Pancreas (tissue), 10 donors: ENCODE measurements around the gene MALRD1. TPM values are rescaled to one million over a fixed set of nuclear protein-coding genes. Genes with fewer than 3 reads are reported as not detected.

ENCODE experiments used
- ATAC-seq, 4 donors: fragments of 200-7000 bp; cut with Tn5 transposase; one replicate each; pipeline versions ENCODE4 v1.8.0 to v1.9.1; 2020; ENCODE audit warnings: mild to moderate bottlenecking in 4 of 4, moderate library complexity in 4 of 4
- DNase-seq, 6 donors: peaks; one replicate each; pipeline ENCODE4 v3.0.0-alpha.2; 2020
- FAIRE-seq: peaks from 2 replicates; lab custom pipeline; 2012; peaks lifted over from hg19 to GRCh38; lab: Jason Lieb, UNC
- H3K27ac ChIP-seq, 4 donors: fragments of 200-600 bp; sonication (generic); 1 replicate in 3 of 4; 2 replicates in 1 of 4; pipeline versions ENCODE4 v1.5.0 to v1.8.0; 2020
- H3K27me3 ChIP-seq, 4 donors: fragments of 200-600 bp; one replicate each; pipeline ENCODE4 v1.8.0; 2021
- H3K36me3 ChIP-seq, 3 donors: fragments of 200-600 bp; sonication (generic) in 1 of 3; one replicate each; pipeline versions ENCODE4 v1.5.0 to v1.8.0; 2020 to 2021
- H3K4me1 ChIP-seq, 3 donors: fragments of 200-600 bp; one replicate each; pipeline ENCODE4 v1.8.0; 2021
- H3K4me3 ChIP-seq, 4 donors: fragments of 200-600 bp; sonication (generic) in 2 of 4; one replicate each; pipeline versions ENCODE4 v1.5.0 to v1.8.0; 2020 to 2021
- H3K9me3 ChIP-seq, 4 donors: fragments of 200-600 bp; one replicate each; pipeline ENCODE4 v1.8.0; 2021
- CTCF ChIP-seq, 4 donors: fragments of 200-600 bp; sonication (generic) in 3 of 4; IDR thresholded peaks; one replicate each; pipeline versions ENCODE4 v1.5.0 to v1.8.0; 2021; ENCODE audit warnings: antibody characterized with exemption in 4 of 4
- WGBS, 2 donors: extraction: QIAGEN DNeasy Blood & Tissue Kit; methylation state at CpG; one replicate each; pipeline ENCODE4 v1.1.7; 2013; 5-methylcytosine and 5-hydroxymethylcytosine counted together
- intact Hi-C, 3 donors: fragments of 100-400 bp; cut with DNase I; formaldehyde crosslinking; loops; one replicate each; pipeline versions ENCODE4 v1.11.1 to v1.14.2; 2022
- polyA plus RNA-seq, 2 donors: library from polyadenylated mRNA; stranded (reverse); fragments of 200-250 nt; gene quantifications; one replicate each; pipeline ENCODE4 v1.2.3, GENCODE V29; 2013
- total RNA-seq, 6 donors: library from RNA; stranded (reverse); fragmentation: NEBNext Ultra II Directional in 4 of 6; extraction: Animal tissue kit (Norgen Biotek cat#: 25700) in 4 of 6; gene quantifications; one replicate each; pipeline versions ENCODE4 v1.2.1 to v1.2.4, GENCODE V29; 2021 to 2023
- donor health status: healthy with polysubstance abuse.
- donor health status: DM: no; HTN: no; CAD: no; lungs with moderate emphysema.
- donor health status: DM: no; HTN: no; CAD: no.
- donor health status: control.
- donor health status: control.
- donor health status: Bipolar disorder and iron deficiency.
- donor health status: DM: yes; HTN: yes; CAD: no.
- donor health status: DM: no; HTN: no; CAD: no.
- donor health status: DM: no; HTN: no; CAD: no.
- donor health status: DM: yes; HTN: yes; CAD: no.

The MALRD1 gene
- total and polyA plus RNA-seq, 8 donors, result 0.13 to 0.87 (median 0.31) TPM; not detected in 5

- FAIRE-seq (no peak), DNase-seq (no peak), ATAC-seq (no peak)
- intact Hi-C loops, result no loop called here
- Histone ChIP-seq H3K27ac (no peak overlapping the region), H3K4me1 (no peaks in the 10 kb centered on the region), H3K36me3 (no peaks in the 10 kb centered on the region), H3K9me3 (no peaks in the 10 kb centered on the region), H3K4me3 (no peak overlapping the region), H3K27me3 (no peaks in the 10 kb centered on the region)
- 70 to 76% methylated on average over 3 of the region's 3 CpGs for WGBS, 2 donors
- TF ChIP-seq CTCF (IDR thresholded peaks at IDR 0.05), result no peak
Observed at GRCh38 chr10:19532411-19532810, 483.8 kb downstream of the MALRD1 start.

- FAIRE-seq, result no peak
- Histone ChIP-seq H3K4me1 (no peaks in the 10 kb centered on the region), H3K9me3 (no peaks in the 10 kb centered on the region), H3K4me3 (no peak overlapping the region), H3K27me3 (no peaks in the 10 kb centered on the region), H3K27ac (no peak overlapping the region), H3K36me3 (no peaks in the 10 kb centered on the region)
- WGBS, 2 donors, result 38% methylated on average over 3 of the region's 3 CpGs
- intact Hi-C loops, result no loop called here
- no peak for TF ChIP-seq CTCF (IDR thresholded peaks at IDR 0.05)
- DNase-seq, result no peak
- ATAC-seq, result no peak
Observed at GRCh38 chr10:19541299-19541698, 492.7 kb downstream of the MALRD1 start.

- intact Hi-C loops, result no loop called here
- WGBS, 2 donors, result 72 to 84% methylated on average over 3 of the region's 3 CpGs
- ATAC-seq (no peak), DNase-seq (no peak), FAIRE-seq (no peak)
- Histone ChIP-seq H3K36me3 (no peaks in the 10 kb centered on the region), H3K27me3 (no peaks in the 10 kb centered on the region), H3K9me3 (no peaks in the 10 kb centered on the region), H3K4me1 (no peaks in the 10 kb centered on the region), H3K27ac (no peak overlapping the region), H3K4me3 (no peak overlapping the region)
- TF ChIP-seq CTCF (IDR thresholded peaks at IDR 0.05), result no peak
Observed at GRCh38 chr10:19546224-19546623, 497.6 kb downstream of the MALRD1 start.

- Histone ChIP-seq H3K27me3 (no peaks in the 10 kb centered on the region), H3K9me3 (no peaks in the 10 kb centered on the region), H3K27ac (no peak overlapping the region), H3K36me3 (no peaks in the 10 kb centered on the region), H3K4me3 (no peak overlapping the region), H3K4me1 (no peaks in the 10 kb centered on the region)
- 75 to 76% methylated on average over 2 of the region's 2 CpGs for WGBS, 2 donors
- FAIRE-seq (no peak), DNase-seq (no peak), ATAC-seq (no peak)
- intact Hi-C loops, result no loop called here
- TF ChIP-seq CTCF (IDR thresholded peaks at IDR 0.05), result no peak
Observed at GRCh38 chr10:19549503-19549902, 500.9 kb downstream of the MALRD1 start.

- DNase-seq, result no peak
- H3K36me3 ChIP-seq, result no peaks in the 10 kb centered on the region
- no peaks in the 10 kb centered on the region for H3K4me1 ChIP-seq
- no peak for ATAC-seq
- 34 to 57% methylated on average over 2 of the region's 2 CpGs for WGBS, 2 donors
- no peaks in the 10 kb centered on the region for H3K27me3 ChIP-seq
- intact Hi-C loops, result no loop called here
- FAIRE-seq, result no peak
- H3K27ac ChIP-seq, result no peak overlapping the region
- H3K9me3 ChIP-seq, result no peaks in the 10 kb centered on the region
- TF ChIP-seq CTCF (IDR thresholded peaks at IDR 0.05), result no peak
- H3K4me3 ChIP-seq, result no peak overlapping the region
Observed at GRCh38 chr10:19556666-19557065, 508.1 kb downstream of the MALRD1 start.
